GM19372 (cell line): ENCODE data around the gene MMP27.

Source experiments
- ATAC-seq: cut with Tn5 transposase; IDR thresholded peaks from one replicate; pipeline ENCODE4 v1.9.1; 2021; ENCODE audit warnings: mild to moderate bottlenecking, low read depth, moderate library complexity; ENCODE audit not compliant: unreplicated experiment

MMP27 gene

GRCh38 chr11:102703826-102704493 lies 1.6 kb downstream of the MMP27 start:
- no peak for ATAC-seq

GRCh38 chr11:102695201-102695600 lies 10.4 kb downstream of the MMP27 start:
- ATAC-seq: no peak

- ATAC-seq: no peak
Observed at GRCh38 chr11:102685754-102686153, 19.8 kb downstream of the MMP27 start.

GRCh38 chr11:102685338-102685737 lies 20.2 kb downstream of the MMP27 start:
- no peak for ATAC-seq

GRCh38 chr11:102683277-102683676 lies 22.3 kb downstream of the MMP27 start:
- ATAC-seq: no peak

GRCh38 chr11:102680945-102681344 lies 24.6 kb downstream of the MMP27 start:
- ATAC-seq: no peak

GRCh38 chr11:102678022-102678421 lies 27.5 kb downstream of the MMP27 start:
- no peak for ATAC-seq

- ATAC-seq: no peak
Observed at GRCh38 chr11:102676084-102676483, 29.5 kb downstream of the MMP27 start.

GRCh38 chr11:102669664-102670063 lies 35.9 kb downstream of the MMP27 start:
- no peak for ATAC-seq

- ATAC-seq: peak; percentile 62
Observed at GRCh38 chr11:102666331-102666957, 39.1 kb downstream of the MMP27 start.

- no peak for ATAC-seq
Observed at GRCh38 chr11:102664001-102664752, 41.4 kb downstream of the MMP27 start.

- ATAC-seq: no peak
Observed at GRCh38 chr11:102662607-102663006, 43.0 kb downstream of the MMP27 start.

- no peak for ATAC-seq
Observed at GRCh38 chr11:102661040-102661439, 44.5 kb downstream of the MMP27 start.

- no peak for ATAC-seq
Observed at GRCh38 chr11:102656528-102656927, 49.0 kb downstream of the MMP27 start.

- no peak for ATAC-seq
Observed at GRCh38 chr11:102655547-102655946, 50.0 kb downstream of the MMP27 start.

- no peak for ATAC-seq
Observed at GRCh38 chr11:102654761-102655160, 50.8 kb downstream of the MMP27 start.

GRCh38 chr11:102653744-102654291 lies 51.8 kb downstream of the MMP27 start:
- no peak for ATAC-seq

GRCh38 chr11:102647430-102647829 lies 58.1 kb downstream of the MMP27 start:
- no peak for ATAC-seq

GRCh38 chr11:102643941-102644340 lies 61.6 kb downstream of the MMP27 start:
- ATAC-seq: no peak
